ENCODE results near the gene UGP2.

DNA sequence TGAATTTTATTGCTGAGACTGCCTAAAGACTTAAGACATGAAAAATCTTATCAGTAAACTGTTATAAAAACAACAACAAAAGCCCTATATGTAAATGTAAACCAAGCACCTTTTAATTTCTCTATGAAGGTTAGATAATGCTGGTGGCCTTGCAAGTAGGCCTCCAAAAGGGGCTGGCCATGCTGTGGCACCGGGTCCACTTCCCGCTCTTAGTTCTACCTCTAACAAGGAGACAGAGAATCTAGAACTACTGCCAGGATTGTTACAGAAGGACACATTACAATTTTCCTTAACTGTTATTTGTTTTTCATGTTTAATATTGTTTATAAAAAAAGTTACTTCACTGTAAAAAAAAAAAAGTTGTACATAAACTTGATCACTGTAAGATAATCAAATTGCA, 49.0 kb downstream of the UGP2 start:
- TF ChIP-seq, protein P1, sequence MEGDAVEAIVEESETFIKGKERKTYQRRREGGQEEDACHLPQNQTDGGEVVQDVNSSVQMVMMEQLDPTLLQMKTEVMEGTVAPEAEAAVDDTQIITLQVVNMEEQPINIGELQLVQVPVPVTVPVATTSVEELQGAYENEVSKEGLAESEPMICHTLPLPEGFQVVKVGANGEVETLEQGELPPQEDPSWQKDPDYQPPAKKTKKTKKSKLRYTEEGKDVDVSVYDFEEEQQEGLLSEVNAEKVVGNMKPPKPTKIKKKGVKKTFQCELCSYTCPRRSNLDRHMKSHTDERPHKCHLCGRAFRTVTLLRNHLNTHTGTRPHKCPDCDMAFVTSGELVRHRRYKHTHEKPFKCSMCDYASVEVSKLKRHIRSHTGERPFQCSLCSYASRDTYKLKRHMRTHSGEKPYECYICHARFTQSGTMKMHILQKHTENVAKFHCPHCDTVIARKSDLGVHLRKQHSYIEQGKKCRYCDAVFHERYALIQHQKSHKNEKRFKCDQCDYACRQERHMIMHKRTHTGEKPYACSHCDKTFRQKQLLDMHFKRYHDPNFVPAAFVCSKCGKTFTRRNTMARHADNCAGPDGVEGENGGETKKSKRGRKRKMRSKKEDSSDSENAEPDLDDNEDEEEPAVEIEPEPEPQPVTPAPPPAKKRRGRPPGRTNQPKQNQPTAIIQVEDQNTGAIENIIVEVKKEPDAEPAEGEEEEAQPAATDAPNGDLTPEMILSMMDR (IDR thresholded peaks at IDR 0.05; ENCODE audit: low read depth, low read length, poor library complexity, severe bottlenecking), result no peak
- no peak for TF ChIP-seq EZH2phosphoT487 (IDR thresholded peaks at IDR 0.05; ENCODE audit: borderline replicate concordance, low read length)
